C4-2B (cell line): ENCODE measurements around the gene AKAP12.

Experiments used
- ZFX ChIP-seq: fragments of 450-650 bp; IDR thresholded peaks from 2 replicates; pipeline ENCODE4 v1.6.1; 2017
- TF ChIP-seq, protein P1 (sequence below): fragments of 450-650 bp; conservative IDR thresholded peaks from 2 replicates; pipeline ENCODE4 v1.5.1; 2017; ENCODE audit warnings: mild to moderate bottlenecking

DNA sequence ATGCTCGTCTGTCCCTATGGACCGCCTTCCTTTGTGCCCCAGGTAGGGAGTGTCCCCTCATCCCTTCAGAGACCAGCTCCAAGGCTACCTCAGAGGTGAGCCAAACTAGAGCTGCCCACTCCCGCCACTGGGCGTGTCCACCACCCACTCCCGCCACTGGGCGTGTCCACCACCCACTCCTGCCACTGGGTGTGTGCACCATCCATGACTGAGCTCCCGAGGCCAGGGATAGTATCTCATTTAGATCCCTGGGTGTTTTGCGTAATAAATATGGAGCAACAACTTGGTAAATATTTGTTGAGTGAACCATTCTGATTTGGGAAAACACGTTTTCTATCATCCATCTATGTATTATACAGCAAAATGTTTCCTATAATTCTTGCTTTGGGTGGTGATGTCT lies 82.8 kb downstream of the AKAP12 start:
- TF ChIP-seq, protein P1, sequence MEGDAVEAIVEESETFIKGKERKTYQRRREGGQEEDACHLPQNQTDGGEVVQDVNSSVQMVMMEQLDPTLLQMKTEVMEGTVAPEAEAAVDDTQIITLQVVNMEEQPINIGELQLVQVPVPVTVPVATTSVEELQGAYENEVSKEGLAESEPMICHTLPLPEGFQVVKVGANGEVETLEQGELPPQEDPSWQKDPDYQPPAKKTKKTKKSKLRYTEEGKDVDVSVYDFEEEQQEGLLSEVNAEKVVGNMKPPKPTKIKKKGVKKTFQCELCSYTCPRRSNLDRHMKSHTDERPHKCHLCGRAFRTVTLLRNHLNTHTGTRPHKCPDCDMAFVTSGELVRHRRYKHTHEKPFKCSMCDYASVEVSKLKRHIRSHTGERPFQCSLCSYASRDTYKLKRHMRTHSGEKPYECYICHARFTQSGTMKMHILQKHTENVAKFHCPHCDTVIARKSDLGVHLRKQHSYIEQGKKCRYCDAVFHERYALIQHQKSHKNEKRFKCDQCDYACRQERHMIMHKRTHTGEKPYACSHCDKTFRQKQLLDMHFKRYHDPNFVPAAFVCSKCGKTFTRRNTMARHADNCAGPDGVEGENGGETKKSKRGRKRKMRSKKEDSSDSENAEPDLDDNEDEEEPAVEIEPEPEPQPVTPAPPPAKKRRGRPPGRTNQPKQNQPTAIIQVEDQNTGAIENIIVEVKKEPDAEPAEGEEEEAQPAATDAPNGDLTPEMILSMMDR = no peak
- TF ChIP-seq ZFX = no peak
